Central memory CD8-positive, alpha-beta T cell (primary cell): ENCODE data around the gene IL1RL1.
"Not testable (repeated sequence)": the region's sequence is repeated elsewhere in the genome, so short reads cannot be mapped to it uniquely, and the experiment has no call there.

ENCODE experiments used
- ATAC-seq: fragments of 150-1000 bp; cut with Tn5 transposase; replicated peaks from 2 replicates; pipeline ENCODE4 v1.10.0; 2022; ENCODE audit warnings: mild to moderate bottlenecking, moderate FRiP score, moderate number of reproducible peaks; ENCODE audit not compliant: poor library complexity, severe bottlenecking; ENCODE audit errors: extremely low read depth
- DNase-seq, 2 donors: peaks; one replicate each; pipeline ENCODE4 v3.0.0; 2021; ENCODE audit warnings: low spot score in 2 of 2
- H3K27ac Mint-ChIP-seq: one replicate; pipeline ENCODE4 v1.8.0; 2022; ENCODE audit warnings: low read depth, mild to moderate bottlenecking, moderate library complexity, mixed read lengths
- H3K27me3 Mint-ChIP-seq: one replicate; pipeline ENCODE4 v1.8.0; 2022; ENCODE audit warnings: mixed read lengths
- H3K36me3 Mint-ChIP-seq: one replicate; pipeline ENCODE4 v1.8.0; 2022; ENCODE audit warnings: mild to moderate bottlenecking, moderate library complexity, mixed read lengths; ENCODE audit not compliant: insufficient read depth
- H3K4me1 Mint-ChIP-seq: one replicate; pipeline ENCODE4 v1.8.0; 2022; ENCODE audit warnings: mixed read lengths
- H3K4me3 Mint-ChIP-seq: one replicate; pipeline ENCODE4 v1.8.0; 2022; ENCODE audit warnings: mild to moderate bottlenecking, moderate library complexity, mixed read lengths
- H3K9me3 Mint-ChIP-seq: one replicate; pipeline ENCODE4 v1.8.0; 2022; ENCODE audit warnings: mixed read lengths

Gene IL1RL1

GRCh38 chr2:102321941-102322719, 10.8 kb downstream of the IL1RL1 start:
- no peaks in the 10 kb centered on the region for H3K9me3 Mint-ChIP-seq
- no peak for ATAC-seq
- H3K4me3 Mint-ChIP-seq, result no peak overlapping the region
- H3K4me1 Mint-ChIP-seq, result no peaks in the 10 kb centered on the region
- no peaks in the 10 kb centered on the region for H3K36me3 Mint-ChIP-seq
- DNase-seq, result no peak
- no peak overlapping the region for H3K27ac Mint-ChIP-seq
- peaks cover 11% of the 10 kb centered on the region for H3K27me3 Mint-ChIP-seq

DNA sequence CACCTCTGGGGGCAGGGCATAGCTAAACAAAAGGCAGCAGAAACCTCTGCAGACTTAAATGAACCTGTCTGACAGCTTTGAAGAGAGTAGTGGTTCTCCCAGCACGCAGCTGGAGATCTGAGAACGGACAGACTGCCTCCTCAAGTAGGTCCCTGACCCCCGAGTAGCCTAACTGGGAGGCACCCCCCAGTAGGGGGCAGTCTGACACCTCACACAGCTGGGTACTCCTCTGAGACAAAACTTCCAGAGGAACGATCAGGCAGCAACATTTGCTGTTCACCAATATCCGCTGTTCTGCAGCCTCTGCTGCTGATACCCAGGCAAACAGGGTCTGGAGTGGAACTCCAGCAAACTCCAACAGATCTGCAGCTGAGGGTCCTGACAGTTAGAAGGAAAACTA, 13.6 kb downstream of the IL1RL1 start:
- not testable (repeated sequence) for DNase-seq, H3K4me1 Mint-ChIP-seq, H3K36me3 Mint-ChIP-seq, H3K9me3 Mint-ChIP-seq, H3K4me3 Mint-ChIP-seq, ATAC-seq, H3K27ac Mint-ChIP-seq
- peaks cover 11% of the 10 kb centered on the region for H3K27me3 Mint-ChIP-seq

- Mint-ChIP-seq H3K27me3 (peaks cover 11% of the 10 kb centered on the region), H3K27ac (no peak overlapping the region), H3K4me1 (no peaks in the 10 kb centered on the region), H3K36me3 (no peaks in the 10 kb centered on the region), H3K9me3 (no peaks in the 10 kb centered on the region), H3K4me3 (no peak overlapping the region)
- ATAC-seq (no peak), DNase-seq (no peak)
Measured at GRCh38 chr2:102331311-102331980, 20.1 kb downstream of the IL1RL1 start.

GRCh38 chr2:102334486-102334885, 23.1 kb downstream of the IL1RL1 start:
- Mint-ChIP-seq H3K4me3 (no peak overlapping the region), H3K36me3 (no peaks in the 10 kb centered on the region), H3K27ac (no peak overlapping the region), H3K27me3 (peaks cover 11% of the 10 kb centered on the region), H3K4me1 (no peaks in the 10 kb centered on the region), H3K9me3 (no peaks in the 10 kb centered on the region)
- ATAC-seq (no peak), DNase-seq (no peak)

- no peaks in the 10 kb centered on the region for H3K36me3 Mint-ChIP-seq
- no peak overlapping the region for H3K4me3 Mint-ChIP-seq
- ATAC-seq, result no peak
- H3K27ac Mint-ChIP-seq, result no peak overlapping the region
- no peaks in the 10 kb centered on the region for H3K9me3 Mint-ChIP-seq
- DNase-seq, result no peak
- peaks cover 11% of the 10 kb centered on the region for H3K27me3 Mint-ChIP-seq
- no peaks in the 10 kb centered on the region for H3K4me1 Mint-ChIP-seq
Measured at GRCh38 chr2:102335871-102336366, 24.6 kb downstream of the IL1RL1 start.

- ATAC-seq (no peak), DNase-seq (no peak)
- H3K9me3 Mint-ChIP-seq, result no peaks in the 10 kb centered on the region
- H3K36me3 Mint-ChIP-seq, result no peaks in the 10 kb centered on the region
- H3K4me3 Mint-ChIP-seq, result no peak overlapping the region
- peaks cover 11% of the 10 kb centered on the region for H3K27me3 Mint-ChIP-seq
- H3K27ac Mint-ChIP-seq, result no peak overlapping the region
- H3K4me1 Mint-ChIP-seq, result no peaks in the 10 kb centered on the region
Measured at GRCh38 chr2:102336502-102336945, 25.2 kb downstream of the IL1RL1 start.

DNA sequence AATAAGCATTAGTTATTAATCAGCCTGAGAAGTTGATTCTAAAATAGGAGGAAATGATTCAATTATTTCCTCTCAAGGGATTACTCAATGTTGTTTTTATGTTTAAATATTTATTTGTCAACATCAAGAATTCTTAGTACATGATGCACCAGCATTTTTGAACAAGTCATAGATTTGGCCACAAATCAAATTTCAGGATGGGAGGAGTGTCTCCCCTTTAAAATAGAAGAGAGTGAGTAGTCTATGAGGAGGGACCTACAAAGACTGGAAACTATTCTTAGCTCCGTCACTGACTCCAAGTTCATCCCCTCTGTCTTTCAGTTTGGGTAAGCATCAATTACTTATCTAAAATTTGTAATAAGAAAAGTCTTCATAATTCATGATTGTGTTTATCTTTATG, 25.6 kb downstream of the IL1RL1 start:
- no peaks in the 10 kb centered on the region for H3K36me3 Mint-ChIP-seq
- H3K4me1 Mint-ChIP-seq, result no peaks in the 10 kb centered on the region
- H3K27ac Mint-ChIP-seq, result no peak overlapping the region
- ATAC-seq (no peak), DNase-seq (no peak)
- H3K27me3 Mint-ChIP-seq, result peaks cover 11% of the 10 kb centered on the region
- H3K9me3 Mint-ChIP-seq, result no peaks in the 10 kb centered on the region
- H3K4me3 Mint-ChIP-seq, result no peak overlapping the region

DNA sequence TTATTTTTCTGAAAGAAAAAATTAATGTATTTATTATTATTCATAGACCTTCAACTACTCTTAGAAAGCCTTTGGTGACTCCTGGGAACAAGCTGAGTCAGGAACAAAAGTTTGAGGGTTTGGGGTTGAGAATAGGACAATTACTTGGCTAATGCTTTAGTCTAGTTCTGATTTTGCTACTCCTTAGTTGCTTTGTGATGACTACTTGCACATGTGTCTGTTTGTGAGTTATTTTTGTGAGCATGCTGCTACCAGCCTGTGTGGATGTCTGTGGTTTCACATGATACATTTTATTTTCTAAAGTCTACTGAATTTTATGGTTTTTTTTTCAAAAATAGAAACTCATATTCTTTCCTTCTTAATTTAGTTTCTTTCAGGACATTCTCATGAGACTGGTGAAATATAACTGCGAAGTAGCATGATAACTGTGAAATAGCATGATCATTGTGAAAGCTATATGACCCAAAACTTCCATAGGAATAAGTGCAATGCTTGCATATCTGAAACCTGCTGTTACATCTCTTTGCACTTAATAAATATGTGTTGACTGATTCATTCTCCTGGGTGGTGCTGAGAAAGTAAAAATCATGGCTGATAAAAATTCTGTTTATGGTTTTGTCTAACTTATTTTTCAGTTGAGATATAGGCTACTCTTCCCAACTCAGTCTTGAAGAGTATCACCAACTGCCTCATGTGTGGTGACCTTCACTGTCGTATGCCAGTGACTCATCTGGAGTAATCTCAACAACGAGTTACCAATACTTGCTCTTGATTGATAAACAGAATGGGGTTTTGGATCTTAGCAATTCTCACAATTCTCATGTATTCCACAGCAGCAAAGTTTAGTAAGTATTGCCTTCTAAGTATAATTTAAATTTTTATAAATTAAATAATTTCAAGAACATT, 26.4 kb downstream of the IL1RL1 start:
- no peaks in the 10 kb centered on the region for H3K36me3 Mint-ChIP-seq
- H3K9me3 Mint-ChIP-seq, result no peaks in the 10 kb centered on the region
- no peak overlapping the region for H3K27ac Mint-ChIP-seq
- H3K4me1 Mint-ChIP-seq, result no peaks in the 10 kb centered on the region
- peaks cover 6% of the 10 kb centered on the region for H3K27me3 Mint-ChIP-seq
- ATAC-seq (no peak), DNase-seq (no peak)
- no peak overlapping the region for H3K4me3 Mint-ChIP-seq

DNA sequence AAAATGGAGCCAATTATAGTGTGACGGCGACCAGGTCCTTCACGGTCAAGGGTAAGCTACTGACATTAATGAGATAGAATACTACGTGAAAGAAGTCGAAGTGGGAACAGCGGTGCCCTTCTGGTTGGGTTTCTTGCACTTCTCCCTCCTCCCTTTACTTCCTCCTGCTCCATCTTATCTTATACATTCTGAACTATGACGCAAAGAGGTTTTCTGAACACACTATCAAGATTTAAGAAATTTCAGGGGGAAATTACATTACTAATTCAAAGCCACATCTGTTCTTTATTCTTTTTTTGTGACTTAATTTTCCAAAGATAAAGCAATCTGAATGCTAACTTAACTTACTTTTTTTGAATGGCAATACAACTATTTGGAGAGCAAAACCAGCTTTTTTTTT, 29.4 kb downstream of the IL1RL1 start:
- no peaks in the 10 kb centered on the region for H3K4me1 Mint-ChIP-seq
- no peaks in the 10 kb centered on the region for H3K9me3 Mint-ChIP-seq
- DNase-seq, result no peak
- H3K36me3 Mint-ChIP-seq, result no peaks in the 10 kb centered on the region
- H3K4me3 Mint-ChIP-seq, result no peak overlapping the region
- H3K27me3 Mint-ChIP-seq, result no peaks in the 10 kb centered on the region
- H3K27ac Mint-ChIP-seq, result no peak overlapping the region
- no peak for ATAC-seq

- no peaks in the 10 kb centered on the region for H3K27me3 Mint-ChIP-seq
- no peaks in the 10 kb centered on the region for H3K9me3 Mint-ChIP-seq
- H3K36me3 Mint-ChIP-seq, result no peaks in the 10 kb centered on the region
- H3K27ac Mint-ChIP-seq, result no peak overlapping the region
- H3K4me3 Mint-ChIP-seq, result no peak overlapping the region
- no peak for ATAC-seq
- H3K4me1 Mint-ChIP-seq, result no peaks in the 10 kb centered on the region
- no peak for DNase-seq
Measured at GRCh38 chr2:102342888-102343287, 31.5 kb downstream of the IL1RL1 start.

DNA sequence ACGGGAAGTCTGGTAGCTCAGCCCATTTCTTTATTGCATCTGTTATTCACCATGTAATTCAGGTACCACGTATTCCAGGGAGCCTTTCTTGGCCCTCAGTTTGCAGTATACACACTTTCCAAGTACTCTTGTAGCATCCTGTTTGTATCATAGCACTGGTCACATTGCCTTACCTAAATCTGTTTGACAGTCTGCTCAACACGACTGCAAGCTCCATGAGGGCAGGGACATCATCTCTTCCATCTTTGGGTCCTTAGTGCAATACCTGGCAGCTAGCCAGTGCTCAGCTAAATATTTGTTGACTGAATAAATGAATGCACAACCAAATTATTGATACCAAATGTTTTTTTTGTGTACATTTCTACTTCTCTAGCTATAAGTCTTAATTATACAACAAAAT, 33.0 kb downstream of the IL1RL1 start:
- Mint-ChIP-seq H3K9me3 (no peaks in the 10 kb centered on the region), H3K4me1 (no peaks in the 10 kb centered on the region), H3K36me3 (no peaks in the 10 kb centered on the region), H3K27ac (no peak overlapping the region), H3K27me3 (no peaks in the 10 kb centered on the region), H3K4me3 (no peak overlapping the region)
- DNase-seq, result no peak
- no peak for ATAC-seq

- no peak for ATAC-seq
- Mint-ChIP-seq H3K27me3 (no peaks in the 10 kb centered on the region), H3K4me1 (no peaks in the 10 kb centered on the region), H3K4me3 (no peak overlapping the region), H3K27ac (no peak overlapping the region), H3K9me3 (no peaks in the 10 kb centered on the region), H3K36me3 (no peaks in the 10 kb centered on the region)
- DNase-seq, result no peak
Measured at GRCh38 chr2:102345329-102345920, 34.1 kb downstream of the IL1RL1 start.
